HepG2 (cell line): ENCODE results near the gene ANKHD1. TPM values are rescaled to one million over a fixed set of nuclear protein-coding genes. Genes with fewer than 3 reads are reported as not detected.
A peak's percentile ranks its signal among the peaks of the same experiment; 100 is the strongest.

Experiments used
- GATAD1 ChIP-seq: IDR thresholded peaks from 2 replicates; pipeline ENCODE4 v1.6.1; 2016; ENCODE audit warnings: missing genetic modification reagents, missing compliant biosample characterization
- HDAC1 ChIP-seq: sonication (generic); formaldehyde crosslinking; IDR thresholded peaks from 2 replicates; pipeline ENCODE4 v1.5.1; 2020; ENCODE audit warnings: mild to moderate bottlenecking, missing genetic modification reagents
- KLF15 ChIP-seq: sonication (generic); formaldehyde crosslinking; IDR thresholded peaks from 2 replicates; pipeline ENCODE4 v1.8.1; 2023; ENCODE audit warnings: borderline replicate concordance, mild to moderate bottlenecking, inconsistent platforms, missing genetic modification reagents, mixed read lengths
- polyA plus RNA-seq, 8 experiments: library from polyadenylated mRNA; depleted of rRNA in 3 of 8; stranded (reverse) in 7 of 8; unstranded in 1 of 8; fragments of >200 nt; fragmentation: Illumina TruSeq in 4 of 8; extraction: Trizol in 4 of 8; gene quantifications; 2 replicates each; pipeline versions ENCODE4 v1.2.1 to v1.2.3, GENCODE V29; 2011 to 2016; ENCODE audit warnings: low read depth in 4 of 8, missing spikeins in 1 of 8, mixed read lengths in 1 of 8; ENCODE audit not compliant: insufficient read depth in 1 of 8
- total RNA-seq, 5 experiments: library from RNA; depleted of rRNA; stranded (reverse); fragments of >200 nt; fragmentation: Illumina TruSeq; extraction: Trizol; gene quantifications; 2 replicates each; pipeline ENCODE4 v1.2.3, GENCODE V29; 2016; ENCODE audit warnings: low read depth in 1 of 5
- TF ChIP-seq, protein P1 (sequence below): sonication (generic); formaldehyde crosslinking; IDR thresholded peaks from 2 replicates; pipeline ENCODE4 v1.8.1; 2023; ENCODE audit warnings: mild to moderate bottlenecking, missing genetic modification reagents
- TF ChIP-seq, protein P2 (sequence below), 2 experiments: IDR thresholded peaks; 2 replicates each; pipeline ENCODE4 v1.6.1; 2011 to 2012; ENCODE audit warnings: low read length in 2 of 2, borderline replicate concordance in 1 of 2, low read depth in 1 of 2, mild to moderate bottlenecking in 1 of 2, moderate library complexity in 1 of 2
- TF ChIP-seq, protein P3 (sequence below): sonication (generic); formaldehyde crosslinking; IDR thresholded peaks from 2 replicates; pipeline ENCODE4 v1.8.0; 2022; ENCODE audit warnings: mild to moderate bottlenecking, missing genetic modification reagents, moderate library complexity
- TF ChIP-seq, protein P4 (sequence below): sonication (generic); formaldehyde crosslinking; IDR thresholded peaks from 2 replicates; pipeline ENCODE4 v1.4.0; 2020; ENCODE audit warnings: mild to moderate bottlenecking, missing genetic modification reagents
- TF ChIP-seq, protein P5 (sequence below): sonication (generic); formaldehyde crosslinking; IDR thresholded peaks from 2 replicates; pipeline ENCODE4 v1.4.0; 2020; ENCODE audit warnings: missing genetic modification reagents, borderline replicate concordance

ANKHD1 gene
- total and polyA plus RNA-seq, 2 of the 13 experiments (the other 11 are each of a cell fraction or from before 2014, with no cell fraction given), result 69.9 to 82.0 TPM

DNA sequence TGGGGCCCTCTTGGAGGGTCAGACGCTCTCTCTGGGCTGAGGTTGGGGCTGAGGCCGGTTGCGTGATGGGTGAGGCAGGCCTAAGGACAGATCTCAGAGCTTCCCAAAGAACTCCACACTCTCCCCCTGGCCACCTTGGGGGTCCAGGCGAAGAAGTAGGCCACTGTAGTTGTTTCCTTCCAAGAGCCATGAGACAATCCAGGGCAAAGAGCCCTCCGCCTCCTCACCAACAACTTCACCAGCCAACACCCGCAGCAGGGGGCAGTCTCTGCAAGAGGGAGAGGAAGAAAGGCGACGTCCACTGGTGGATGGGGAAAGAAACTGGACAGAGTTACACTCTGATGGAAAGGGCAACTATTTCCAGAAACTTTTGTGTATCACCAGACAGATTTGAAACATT lies 173.7 kb downstream of the ANKHD1 start (continued):
- TF ChIP-seq, protein P1, sequence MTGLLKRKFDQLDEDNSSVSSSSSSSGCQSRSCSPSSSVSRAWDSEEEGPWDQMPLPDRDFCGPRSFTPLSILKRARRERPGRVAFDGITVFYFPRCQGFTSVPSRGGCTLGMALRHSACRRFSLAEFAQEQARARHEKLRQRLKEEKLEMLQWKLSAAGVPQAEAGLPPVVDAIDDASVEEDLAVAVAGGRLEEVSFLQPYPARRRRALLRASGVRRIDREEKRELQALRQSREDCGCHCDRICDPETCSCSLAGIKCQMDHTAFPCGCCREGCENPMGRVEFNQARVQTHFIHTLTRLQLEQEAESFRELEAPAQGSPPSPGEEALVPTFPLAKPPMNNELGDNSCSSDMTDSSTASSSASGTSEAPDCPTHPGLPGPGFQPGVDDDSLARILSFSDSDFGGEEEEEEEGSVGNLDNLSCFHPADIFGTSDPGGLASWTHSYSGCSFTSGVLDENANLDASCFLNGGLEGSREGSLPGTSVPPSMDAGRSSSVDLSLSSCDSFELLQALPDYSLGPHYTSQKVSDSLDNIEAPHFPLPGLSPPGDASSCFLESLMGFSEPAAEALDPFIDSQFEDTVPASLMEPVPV (CRISPR knock-in tag), result no peak
- TF ChIP-seq, protein P2, sequence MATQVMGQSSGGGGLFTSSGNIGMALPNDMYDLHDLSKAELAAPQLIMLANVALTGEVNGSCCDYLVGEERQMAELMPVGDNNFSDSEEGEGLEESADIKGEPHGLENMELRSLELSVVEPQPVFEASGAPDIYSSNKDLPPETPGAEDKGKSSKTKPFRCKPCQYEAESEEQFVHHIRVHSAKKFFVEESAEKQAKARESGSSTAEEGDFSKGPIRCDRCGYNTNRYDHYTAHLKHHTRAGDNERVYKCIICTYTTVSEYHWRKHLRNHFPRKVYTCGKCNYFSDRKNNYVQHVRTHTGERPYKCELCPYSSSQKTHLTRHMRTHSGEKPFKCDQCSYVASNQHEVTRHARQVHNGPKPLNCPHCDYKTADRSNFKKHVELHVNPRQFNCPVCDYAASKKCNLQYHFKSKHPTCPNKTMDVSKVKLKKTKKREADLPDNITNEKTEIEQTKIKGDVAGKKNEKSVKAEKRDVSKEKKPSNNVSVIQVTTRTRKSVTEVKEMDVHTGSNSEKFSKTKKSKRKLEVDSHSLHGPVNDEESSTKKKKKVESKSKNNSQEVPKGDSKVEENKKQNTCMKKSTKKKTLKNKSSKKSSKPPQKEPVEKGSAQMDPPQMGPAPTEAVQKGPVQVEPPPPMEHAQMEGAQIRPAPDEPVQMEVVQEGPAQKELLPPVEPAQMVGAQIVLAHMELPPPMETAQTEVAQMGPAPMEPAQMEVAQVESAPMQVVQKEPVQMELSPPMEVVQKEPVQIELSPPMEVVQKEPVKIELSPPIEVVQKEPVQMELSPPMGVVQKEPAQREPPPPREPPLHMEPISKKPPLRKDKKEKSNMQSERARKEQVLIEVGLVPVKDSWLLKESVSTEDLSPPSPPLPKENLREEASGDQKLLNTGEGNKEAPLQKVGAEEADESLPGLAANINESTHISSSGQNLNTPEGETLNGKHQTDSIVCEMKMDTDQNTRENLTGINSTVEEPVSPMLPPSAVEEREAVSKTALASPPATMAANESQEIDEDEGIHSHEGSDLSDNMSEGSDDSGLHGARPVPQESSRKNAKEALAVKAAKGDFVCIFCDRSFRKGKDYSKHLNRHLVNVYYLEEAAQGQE (IDR thresholded peaks at IDR 0.05; ENCODE audit: borderline replicate concordance in 1 of 2, low read depth in 1 of 2, low read length in 2 of 2), result no peak
- TF ChIP-seq KLF15 (CRISPR knock-in tag), result no peak
- TF ChIP-seq GATAD1 (CRISPR knock-in tag), result 0 out of 2 replicates have a peak, but pooled peaks have one; percentile 54
- TF ChIP-seq HDAC1 (CRISPR knock-in tag), result no peak
- TF ChIP-seq, protein P3, sequence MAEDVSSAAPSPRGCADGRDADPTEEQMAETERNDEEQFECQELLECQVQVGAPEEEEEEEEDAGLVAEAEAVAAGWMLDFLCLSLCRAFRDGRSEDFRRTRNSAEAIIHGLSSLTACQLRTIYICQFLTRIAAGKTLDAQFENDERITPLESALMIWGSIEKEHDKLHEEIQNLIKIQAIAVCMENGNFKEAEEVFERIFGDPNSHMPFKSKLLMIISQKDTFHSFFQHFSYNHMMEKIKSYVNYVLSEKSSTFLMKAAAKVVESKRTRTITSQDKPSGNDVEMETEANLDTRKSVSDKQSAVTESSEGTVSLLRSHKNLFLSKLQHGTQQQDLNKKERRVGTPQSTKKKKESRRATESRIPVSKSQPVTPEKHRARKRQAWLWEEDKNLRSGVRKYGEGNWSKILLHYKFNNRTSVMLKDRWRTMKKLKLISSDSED (CRISPR knock-in tag), result no peak
- TF ChIP-seq, protein P4, sequence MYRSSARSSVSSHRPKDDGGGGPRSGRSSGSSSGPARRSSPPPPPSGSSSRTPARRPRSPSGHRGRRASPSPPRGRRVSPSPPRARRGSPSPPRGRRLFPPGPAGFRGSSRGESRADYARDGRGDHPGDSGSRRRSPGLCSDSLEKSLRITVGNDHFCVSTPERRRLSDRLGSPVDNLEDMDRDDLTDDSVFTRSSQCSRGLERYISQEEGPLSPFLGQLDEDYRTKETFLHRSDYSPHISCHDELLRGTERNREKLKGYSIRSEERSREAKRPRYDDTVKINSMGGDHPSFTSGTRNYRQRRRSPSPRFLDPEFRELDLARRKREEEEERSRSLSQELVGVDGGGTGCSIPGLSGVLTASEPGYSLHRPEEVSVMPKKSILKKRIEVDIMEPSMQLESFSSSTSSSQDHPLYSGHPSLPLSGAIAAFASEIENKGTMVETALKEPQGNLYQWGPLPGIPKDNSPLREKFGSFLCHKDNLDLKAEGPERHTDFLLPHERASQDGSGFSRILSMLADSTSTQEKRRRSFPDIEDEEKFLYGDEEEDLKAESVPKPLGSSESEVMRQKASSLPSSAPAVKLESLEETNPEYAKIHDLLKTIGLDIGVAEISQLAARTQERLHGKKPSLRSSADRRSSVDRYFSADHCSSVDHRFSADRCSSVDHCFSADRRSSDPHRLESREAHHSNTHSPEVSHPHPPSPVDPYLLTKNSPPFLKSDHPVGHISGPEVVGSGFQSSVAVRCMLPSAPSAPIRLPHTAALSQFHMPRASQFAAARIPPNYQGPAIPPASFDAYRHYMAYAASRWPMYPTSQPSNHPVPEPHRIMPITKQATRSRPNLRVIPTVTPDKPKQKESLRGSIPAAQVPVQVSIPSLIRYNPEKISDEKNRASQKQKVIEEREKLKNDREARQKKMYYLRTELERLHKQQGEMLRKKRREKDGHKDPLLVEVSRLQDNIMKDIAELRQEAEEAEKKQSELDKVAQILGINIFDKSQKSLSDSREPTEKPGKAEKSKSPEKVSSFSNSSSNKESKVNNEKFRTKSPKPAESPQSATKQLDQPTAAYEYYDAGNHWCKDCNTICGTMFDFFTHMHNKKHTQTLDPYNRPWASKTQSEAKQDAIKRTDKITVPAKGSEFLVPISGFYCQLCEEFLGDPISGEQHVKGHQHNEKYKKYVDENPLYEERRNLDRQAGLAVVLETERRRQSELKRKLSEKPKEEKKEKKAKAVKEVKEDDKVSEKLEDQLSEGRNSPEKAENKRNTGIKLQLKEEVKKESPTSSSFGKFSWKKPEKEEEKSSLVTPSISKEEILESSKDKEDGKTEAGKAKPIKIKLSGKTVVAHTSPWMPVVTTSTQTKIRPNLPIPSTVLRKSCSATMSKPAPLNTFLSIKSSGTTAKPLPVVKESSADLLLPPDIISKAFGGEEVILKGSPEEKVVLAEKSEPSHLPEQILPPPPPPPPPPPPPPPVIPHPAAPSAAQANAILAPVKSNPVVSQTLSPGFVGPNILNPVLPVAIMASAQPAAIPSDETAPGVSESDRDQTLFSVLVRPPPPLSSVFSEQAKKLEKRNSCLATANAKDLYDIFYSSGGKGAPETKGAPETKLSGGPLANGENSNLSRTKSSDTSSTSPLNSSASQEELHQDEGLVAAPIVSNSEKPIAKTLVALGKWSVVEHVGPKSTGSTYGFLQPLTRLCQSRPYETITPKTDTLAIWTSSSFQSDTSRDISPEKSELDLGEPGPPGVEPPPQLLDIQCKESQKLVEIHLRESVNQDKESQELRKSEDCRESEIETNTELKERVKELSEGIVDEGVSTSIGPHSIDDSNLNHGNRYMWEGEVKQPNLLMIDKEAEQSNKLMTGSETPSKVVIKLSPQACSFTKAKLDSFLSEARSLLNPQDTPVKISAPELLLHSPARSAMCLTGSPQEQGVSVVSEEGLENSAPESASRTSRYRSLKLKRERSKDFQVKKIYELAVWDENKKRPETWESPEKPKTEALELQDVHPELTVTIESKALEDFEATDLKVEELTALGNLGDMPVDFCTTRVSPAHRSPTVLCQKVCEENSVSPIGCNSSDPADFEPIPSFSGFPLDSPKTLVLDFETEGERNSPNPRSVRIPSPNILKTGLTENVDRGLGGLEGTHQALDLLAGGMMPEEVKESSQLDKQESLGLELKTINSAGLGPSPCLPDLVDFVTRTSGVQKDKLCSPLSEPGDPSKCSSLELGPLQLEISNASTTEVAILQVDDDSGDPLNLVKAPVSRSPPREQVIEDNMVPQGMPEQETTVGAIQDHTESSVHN, result no peak
- TF ChIP-seq, protein P5, sequence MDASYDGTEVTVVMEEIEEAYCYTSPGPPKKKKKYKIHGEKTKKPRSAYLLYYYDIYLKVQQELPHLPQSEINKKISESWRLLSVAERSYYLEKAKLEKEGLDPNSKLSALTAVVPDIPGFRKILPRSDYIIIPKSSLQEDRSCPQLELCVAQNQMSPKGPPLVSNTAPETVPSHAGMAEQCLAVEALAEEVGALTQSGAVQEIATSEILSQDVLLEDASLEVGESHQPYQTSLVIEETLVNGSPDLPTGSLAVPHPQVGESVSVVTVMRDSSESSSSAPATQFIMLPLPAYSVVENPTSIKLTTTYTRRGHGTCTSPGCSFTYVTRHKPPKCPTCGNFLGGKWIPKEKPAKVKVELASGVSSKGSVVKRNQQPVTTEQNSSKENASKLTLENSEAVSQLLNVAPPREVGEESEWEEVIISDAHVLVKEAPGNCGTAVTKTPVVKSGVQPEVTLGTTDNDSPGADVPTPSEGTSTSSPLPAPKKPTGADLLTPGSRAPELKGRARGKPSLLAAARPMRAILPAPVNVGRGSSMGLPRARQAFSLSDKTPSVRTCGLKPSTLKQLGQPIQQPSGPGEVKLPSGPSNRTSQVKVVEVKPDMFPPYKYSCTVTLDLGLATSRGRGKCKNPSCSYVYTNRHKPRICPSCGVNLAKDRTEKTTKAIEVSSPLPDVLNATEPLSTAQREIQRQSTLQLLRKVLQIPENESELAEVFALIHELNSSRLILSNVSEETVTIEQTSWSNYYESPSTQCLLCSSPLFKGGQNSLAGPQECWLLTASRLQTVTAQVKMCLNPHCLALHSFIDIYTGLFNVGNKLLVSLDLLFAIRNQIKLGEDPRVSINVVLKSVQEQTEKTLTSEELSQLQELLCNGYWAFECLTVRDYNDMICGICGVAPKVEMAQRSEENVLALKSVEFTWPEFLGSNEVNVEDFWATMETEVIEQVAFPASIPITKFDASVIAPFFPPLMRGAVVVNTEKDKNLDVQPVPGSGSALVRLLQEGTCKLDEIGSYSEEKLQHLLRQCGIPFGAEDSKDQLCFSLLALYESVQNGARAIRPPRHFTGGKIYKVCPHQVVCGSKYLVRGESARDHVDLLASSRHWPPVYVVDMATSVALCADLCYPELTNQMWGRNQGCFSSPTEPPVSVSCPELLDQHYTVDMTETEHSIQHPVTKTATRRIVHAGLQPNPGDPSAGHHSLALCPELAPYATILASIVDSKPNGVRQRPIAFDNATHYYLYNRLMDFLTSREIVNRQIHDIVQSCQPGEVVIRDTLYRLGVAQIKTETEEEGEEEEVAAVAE, result no peak
